T follicular helper cell (primary cell): Measurements from ENCODE around the gene USH2A.

Experiments used
- DNase-seq: peaks from one replicate; pipeline ENCODE4 v3.0.0-alpha.2; 2020; ENCODE audit warnings: low read depth

Gene USH2A

GRCh38 chr1:215594640-215595039 lies 828.6 kb downstream of the USH2A start:
- no peak for DNase-seq

- no peak for DNase-seq
Observed at GRCh38 chr1:215590779-215591491, 832.3 kb downstream of the USH2A start.

DNA sequence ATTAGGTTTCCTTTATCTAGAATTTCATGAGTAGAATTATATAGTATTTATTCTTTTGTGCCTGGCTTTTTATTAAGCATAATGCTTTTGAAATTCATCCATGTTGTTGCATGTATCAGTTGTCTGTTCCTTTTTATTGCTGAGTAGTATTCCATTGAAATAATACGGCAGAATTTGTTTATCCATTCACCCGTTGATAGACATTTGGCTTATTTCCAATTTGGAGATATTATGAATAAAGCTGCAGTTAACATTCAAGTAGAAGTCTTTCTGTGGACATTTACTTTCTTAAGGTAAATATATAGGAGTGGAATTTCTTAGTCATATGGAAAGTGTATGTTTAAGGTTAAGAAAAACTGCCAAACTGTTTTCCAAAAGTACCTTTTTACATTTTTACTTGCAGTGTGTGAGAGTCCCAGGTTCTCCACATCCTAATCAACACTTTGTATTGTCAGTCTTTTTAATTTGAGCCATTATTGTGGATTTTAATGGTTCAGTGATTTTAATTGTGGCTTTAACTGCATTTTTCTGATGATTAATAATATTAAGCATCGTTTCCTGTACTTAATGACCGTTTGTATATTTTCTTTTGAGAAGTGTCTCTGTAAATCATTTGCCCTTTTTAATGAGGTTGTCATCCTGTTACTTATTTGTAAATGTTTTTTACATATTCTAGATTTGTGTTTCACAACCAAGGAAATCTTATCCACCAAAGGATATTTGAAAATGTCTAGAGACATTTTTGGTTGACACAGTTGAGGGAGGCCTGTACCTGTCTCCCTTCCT lies 833.4 kb downstream of the USH2A start:
- no peak for DNase-seq

GRCh38 chr1:215584389-215584788 lies 838.9 kb downstream of the USH2A start:
- DNase-seq = no peak

DNA sequence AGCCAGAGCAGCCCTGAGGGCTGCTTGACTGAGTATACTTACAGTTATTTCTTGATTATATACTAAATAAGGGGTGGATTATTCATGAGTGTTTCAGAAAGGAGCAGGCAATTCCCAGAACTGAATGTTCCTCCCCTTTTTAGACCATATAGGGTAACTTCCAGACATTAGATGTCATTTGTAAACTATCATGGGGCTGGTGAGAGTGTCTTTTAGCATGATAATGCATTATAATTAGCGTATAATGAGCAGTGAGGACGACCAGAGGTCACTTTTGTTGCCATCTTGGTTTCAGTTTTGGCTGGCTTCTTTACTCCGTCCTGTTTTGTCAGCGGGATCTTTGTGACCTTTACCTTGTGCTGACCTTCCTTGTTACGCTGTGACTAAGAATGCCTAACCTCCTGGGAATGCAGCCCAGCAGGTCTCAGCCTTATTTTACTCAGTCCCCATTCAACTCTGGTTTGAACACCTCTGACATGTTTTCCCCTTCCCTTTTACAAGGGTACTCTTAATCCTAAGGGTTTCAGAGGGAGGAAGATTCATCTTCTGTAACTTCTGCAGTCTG lies 840.0 kb downstream of the USH2A start:
- DNase-seq = no peak

DNA sequence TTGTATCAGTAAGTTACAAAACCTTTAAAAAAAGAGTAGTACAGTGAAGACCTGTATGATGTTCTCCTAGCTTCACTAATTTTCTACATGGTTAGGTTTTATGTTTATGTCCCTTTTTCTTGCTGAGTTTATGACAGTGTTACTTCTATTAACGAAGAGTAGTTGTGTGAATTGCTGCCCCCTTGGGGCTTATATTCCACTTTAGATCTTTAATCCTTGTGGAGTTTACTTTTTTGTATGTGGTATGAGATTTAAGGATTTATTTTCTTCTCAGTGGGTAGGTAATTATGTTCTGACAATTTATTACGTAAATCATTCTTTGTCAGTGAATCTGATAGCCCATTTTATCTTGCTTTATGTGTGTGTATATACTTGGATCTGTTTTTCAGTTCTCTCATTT lies 841.4 kb downstream of the USH2A start:
- DNase-seq = no peak
